WI38 (cell line): ENCODE results near the gene RARB.

Experiments used
- H3K4me3 ChIP-seq: 2 replicates; pipeline ENCODE4 v1.5.1; 2011; ENCODE audit warnings: low read depth, mild to moderate bottlenecking, control low read depth, low read length
- TF ChIP-seq, protein P1 (sequence below): IDR thresholded peaks from 2 replicates; pipeline ENCODE4 v1.5.1; 2012; ENCODE audit warnings: low read depth, mild to moderate bottlenecking, control low read depth, low read length

Gene RARB

DNA sequence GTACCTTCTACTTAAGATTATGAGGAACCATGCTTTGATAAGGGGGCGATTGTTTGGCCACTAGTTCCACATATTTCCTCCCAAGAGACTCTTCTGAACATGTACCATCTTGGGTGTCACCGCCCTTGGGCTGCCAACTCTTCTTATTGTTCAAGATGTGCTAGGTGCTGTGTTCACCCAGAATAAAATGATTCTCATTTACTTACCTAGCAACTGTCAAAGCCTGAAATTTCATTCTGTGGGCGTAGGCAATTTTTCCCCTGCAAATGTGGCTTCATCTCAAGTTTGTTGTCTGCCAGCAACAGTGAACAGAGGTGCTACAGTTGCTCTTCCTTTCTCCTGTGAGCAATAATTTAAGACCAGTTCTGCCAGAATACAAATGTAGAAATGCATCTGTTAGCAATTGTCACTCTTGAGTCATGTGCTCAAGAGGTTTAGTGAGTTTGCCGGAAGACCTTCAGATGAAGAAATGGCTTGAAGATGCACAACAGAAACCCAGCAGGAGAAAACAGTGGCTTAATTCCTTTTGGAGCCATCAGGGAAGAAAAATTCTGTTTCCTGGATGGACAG is 41.3 kb upstream of the RARB start:
- H3K4me3 ChIP-seq = no peak overlapping the region
- TF ChIP-seq, protein P1, sequence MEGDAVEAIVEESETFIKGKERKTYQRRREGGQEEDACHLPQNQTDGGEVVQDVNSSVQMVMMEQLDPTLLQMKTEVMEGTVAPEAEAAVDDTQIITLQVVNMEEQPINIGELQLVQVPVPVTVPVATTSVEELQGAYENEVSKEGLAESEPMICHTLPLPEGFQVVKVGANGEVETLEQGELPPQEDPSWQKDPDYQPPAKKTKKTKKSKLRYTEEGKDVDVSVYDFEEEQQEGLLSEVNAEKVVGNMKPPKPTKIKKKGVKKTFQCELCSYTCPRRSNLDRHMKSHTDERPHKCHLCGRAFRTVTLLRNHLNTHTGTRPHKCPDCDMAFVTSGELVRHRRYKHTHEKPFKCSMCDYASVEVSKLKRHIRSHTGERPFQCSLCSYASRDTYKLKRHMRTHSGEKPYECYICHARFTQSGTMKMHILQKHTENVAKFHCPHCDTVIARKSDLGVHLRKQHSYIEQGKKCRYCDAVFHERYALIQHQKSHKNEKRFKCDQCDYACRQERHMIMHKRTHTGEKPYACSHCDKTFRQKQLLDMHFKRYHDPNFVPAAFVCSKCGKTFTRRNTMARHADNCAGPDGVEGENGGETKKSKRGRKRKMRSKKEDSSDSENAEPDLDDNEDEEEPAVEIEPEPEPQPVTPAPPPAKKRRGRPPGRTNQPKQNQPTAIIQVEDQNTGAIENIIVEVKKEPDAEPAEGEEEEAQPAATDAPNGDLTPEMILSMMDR = no peak

DNA sequence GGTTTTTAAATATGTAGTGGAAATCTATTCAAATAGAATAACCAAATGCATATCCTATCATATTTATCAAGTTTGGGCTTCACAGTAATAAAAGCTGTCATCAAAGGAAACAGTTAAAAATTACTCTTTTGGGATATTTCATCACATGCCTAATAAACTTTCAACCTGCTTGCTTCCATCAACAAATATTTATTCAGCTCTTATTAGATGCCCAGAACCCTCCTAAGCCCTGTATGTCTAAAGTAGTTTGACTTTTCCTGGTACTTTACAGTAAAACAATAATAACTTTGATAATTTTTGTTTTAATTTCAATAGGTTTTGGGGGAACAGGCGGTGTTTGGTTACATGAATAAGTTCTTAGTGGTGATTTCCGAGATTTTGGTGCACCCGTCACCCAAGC is 37.5 kb upstream of the RARB start:
- TF ChIP-seq, protein P1 = no peak
- H3K4me3 ChIP-seq = no peak overlapping the region

GRCh38 chr3:25396251-25396650 is 31.8 kb upstream of the RARB start:
- H3K4me3 ChIP-seq = no peak overlapping the region
- TF ChIP-seq, protein P1 = no peak

GRCh38 chr3:25396686-25397085 is 31.4 kb upstream of the RARB start:
- H3K4me3 ChIP-seq = no peak overlapping the region
- TF ChIP-seq, protein P1 = no peak

DNA sequence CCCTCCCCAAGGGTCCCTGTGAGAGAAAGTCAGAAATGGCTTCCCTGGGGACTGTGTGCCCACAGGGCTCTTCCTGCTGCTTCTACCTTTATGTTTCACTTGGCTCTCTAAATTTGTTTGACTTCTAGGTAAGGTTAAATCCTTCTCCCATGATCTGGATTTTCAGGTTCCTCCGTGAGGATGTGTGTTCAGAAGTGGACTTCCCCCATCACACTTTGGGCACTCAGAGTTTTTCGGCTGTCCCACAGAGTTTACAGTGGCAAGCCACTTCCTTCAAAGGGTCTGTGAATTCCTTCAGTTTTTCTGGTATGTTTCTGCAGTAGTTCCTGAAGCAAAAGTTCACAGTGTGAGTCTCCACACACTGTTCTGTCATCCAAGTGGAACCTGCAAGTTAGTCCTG is 30.9 kb upstream of the RARB start:
- no peak overlapping the region for H3K4me3 ChIP-seq
- TF ChIP-seq, protein P1 = no peak

GRCh38 chr3:25400587-25400986 is 27.5 kb upstream of the RARB start:
- no peak overlapping the region for H3K4me3 ChIP-seq
- TF ChIP-seq, protein P1 = no peak

DNA sequence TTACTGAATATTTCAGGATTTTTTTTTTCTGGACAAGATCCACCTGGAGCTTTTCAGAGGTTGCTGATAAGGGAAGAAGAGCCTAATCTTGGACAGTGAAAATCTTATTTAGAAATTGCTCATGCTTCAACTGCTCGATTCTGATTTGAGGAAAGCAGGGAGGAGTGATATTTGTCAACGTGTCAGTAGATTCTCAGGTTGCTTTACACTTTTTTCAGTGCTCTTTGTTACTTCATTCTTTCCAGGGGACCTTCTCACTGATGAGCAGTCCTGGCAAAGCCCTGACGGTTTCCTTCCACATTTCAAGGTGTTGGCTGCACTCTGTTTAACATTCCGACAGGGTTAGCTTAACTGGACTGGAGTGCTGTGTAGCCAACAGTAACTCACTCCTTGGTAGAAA is 24.1 kb upstream of the RARB start:
- TF ChIP-seq, protein P1 = no peak
- no peak overlapping the region for H3K4me3 ChIP-seq
